Measurements from ENCODE around the gene ZMYM2. TPM values are rescaled to one million over a fixed set of nuclear protein-coding genes. Genes with fewer than 3 reads are reported as not detected.

Gene ZMYM2
- total RNA-seq, 1 donor from 2014 or later = 303 TPM

GRCh38 chr13:19985219-19985556 lies 26.7 kb downstream of the ZMYM2 start:
- Mint-ChIP-seq H3K36me3 (peaks cover 31% of the 10 kb centered on the region), H3K27ac (no peak overlapping the region), H3K4me1 (peaks cover 4% of the 10 kb centered on the region), H3K4me3 (no peak overlapping the region), H3K9me3 (peaks cover 4% of the 10 kb centered on the region), H3K27me3 (ENCODE audit: insufficient read depth, low read depth) (no peaks in the 10 kb centered on the region)
- H2AFZ ChIP-seq (replicated peaks) = no peak overlapping the region
- H3K27me3 ChIP-seq = no peaks in the 10 kb centered on the region
- H3K4me1 ChIP-seq = peaks cover 23% of the 10 kb centered on the region
- H3K9me3 ChIP-seq (ENCODE audit: low read depth) = no peaks in the 10 kb centered on the region
- peaks cover 7% of the 10 kb centered on the region for H3K36me3 ChIP-seq
- peaks cover 32% of the 10 kb centered on the region for H3F3A ChIP-seq (ENCODE audit: low read depth)
- no peak overlapping the region for H3K4me3 ChIP-seq
- TF ChIP-seq EZH2phosphoT487 (IDR thresholded peaks at IDR 0.05) (no peak), CTCF (IDR thresholded peaks at IDR 0.05) (no peak), EZH2 (IDR thresholded peaks at IDR 0.05) (no peak)
- no peak overlapping the region for H3K9ac ChIP-seq
- peaks cover 100% of the 10 kb centered on the region for H3K79me2 ChIP-seq (ENCODE audit: low read depth)
- peaks cover 99% of the 10 kb centered on the region for H4K20me1 ChIP-seq (ENCODE audit: low read depth)
- H3K27ac ChIP-seq = peak overlapping the region; percentile 14
- no peak for DNase-seq (ENCODE audit: low spot score)
- no peak overlapping the region for H3K4me2 ChIP-seq

DNA sequence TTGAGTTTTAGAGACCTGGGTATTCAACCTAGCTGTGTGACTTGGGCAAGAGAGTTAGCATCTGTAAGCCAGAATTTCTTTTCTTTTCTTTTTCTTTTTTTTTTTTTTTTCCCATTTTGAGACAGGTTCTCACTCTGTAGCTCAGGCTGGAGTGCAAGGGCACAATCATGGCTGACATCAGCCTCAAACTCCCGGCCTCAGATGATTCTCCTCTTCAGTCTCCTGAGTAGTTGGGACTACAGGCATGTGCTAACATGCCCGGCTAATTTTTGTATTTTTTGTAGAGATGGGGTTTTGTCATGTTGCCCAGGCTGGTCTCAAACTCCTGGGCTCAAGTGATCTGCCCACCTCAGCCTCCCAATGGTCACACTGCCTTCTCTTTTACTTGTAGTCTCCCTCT lies 33.0 kb downstream of the ZMYM2 start:
- H3F3A ChIP-seq (ENCODE audit: low read depth) = peaks cover 7% of the 10 kb centered on the region
- H3K9me3 ChIP-seq (ENCODE audit: low read depth) = no peaks in the 10 kb centered on the region
- H3K36me3 Mint-ChIP-seq = peaks cover 32% of the 10 kb centered on the region
- no peaks in the 10 kb centered on the region for H3K27me3 Mint-ChIP-seq (ENCODE audit: insufficient read depth, low read depth)
- no peak overlapping the region for H3K27ac ChIP-seq
- H3K36me3 ChIP-seq = peaks cover 14% of the 10 kb centered on the region
- TF ChIP-seq EZH2phosphoT487 (IDR thresholded peaks at IDR 0.05) = no peak
- TF ChIP-seq EZH2 (IDR thresholded peaks at IDR 0.05) = no peak
- no peak for TF ChIP-seq CTCF (IDR thresholded peaks at IDR 0.05)
- no peak overlapping the region for H3K4me3 ChIP-seq
- H3K4me3 Mint-ChIP-seq = no peak overlapping the region
- H3K27ac Mint-ChIP-seq = no peak overlapping the region
- peaks cover 100% of the 10 kb centered on the region for H4K20me1 ChIP-seq (ENCODE audit: low read depth)
- H3K4me1 ChIP-seq = peaks cover 11% of the 10 kb centered on the region
- no peaks in the 10 kb centered on the region for H3K9me3 Mint-ChIP-seq
- no peak overlapping the region for H2AFZ ChIP-seq (replicated peaks)
- no peak for DNase-seq (ENCODE audit: low spot score)
- H3K9ac ChIP-seq = no peak overlapping the region
- peaks cover 2% of the 10 kb centered on the region for H3K4me1 Mint-ChIP-seq
- H3K4me2 ChIP-seq = no peak overlapping the region
- peaks cover 100% of the 10 kb centered on the region for H3K79me2 ChIP-seq (ENCODE audit: low read depth)
- no peaks in the 10 kb centered on the region for H3K27me3 ChIP-seq

- H3K36me3 Mint-ChIP-seq = peaks cover 43% of the 10 kb centered on the region
- no peak overlapping the region for H3K27ac ChIP-seq
- H3K4me1 ChIP-seq = peaks cover 11% of the 10 kb centered on the region
- no peaks in the 10 kb centered on the region for H3K9me3 ChIP-seq (ENCODE audit: low read depth)
- H4K20me1 ChIP-seq (ENCODE audit: low read depth) = peaks cover 100% of the 10 kb centered on the region
- no peak overlapping the region for H3K4me2 ChIP-seq
- no peaks in the 10 kb centered on the region for H3K27me3 Mint-ChIP-seq (ENCODE audit: insufficient read depth, low read depth)
- H2AFZ ChIP-seq (replicated peaks) = no peak overlapping the region
- H3K4me3 ChIP-seq = no peak overlapping the region
- H3K27me3 ChIP-seq = no peaks in the 10 kb centered on the region
- H3K9me3 Mint-ChIP-seq = peaks cover 3% of the 10 kb centered on the region
- H3K79me2 ChIP-seq (ENCODE audit: low read depth) = peaks cover 100% of the 10 kb centered on the region
- H3K4me3 Mint-ChIP-seq = no peak overlapping the region
- DNase-seq (ENCODE audit: low spot score) = no peak
- H3F3A ChIP-seq (ENCODE audit: low read depth) = peaks cover 7% of the 10 kb centered on the region
- no peak overlapping the region for H3K27ac Mint-ChIP-seq
- peaks cover 24% of the 10 kb centered on the region for H3K36me3 ChIP-seq
- TF ChIP-seq CTCF (IDR thresholded peaks at IDR 0.05) (no peak), EZH2phosphoT487 (IDR thresholded peaks at IDR 0.05) (no peak), EZH2 (IDR thresholded peaks at IDR 0.05) (no peak)
- H3K4me1 Mint-ChIP-seq = peaks cover 2% of the 10 kb centered on the region
- no peak overlapping the region for H3K9ac ChIP-seq
Measured at GRCh38 chr13:19993024-19993423, 34.5 kb downstream of the ZMYM2 start.
